BJ (cell line): Measurements from ENCODE around the gene MAP2K7. TPM values are rescaled to one million over a fixed set of nuclear protein-coding genes. Genes with fewer than 3 reads are reported as not detected.

Experiments used
- CTCF ChIA-PET: fragments of 350-600 bp; formaldehyde crosslinking; extraction: SDS; loops from one replicate; lab custom pipeline; 2021; ENCODE audit warnings: antibody characterized with exemption, inconsistent platforms; lab: Yijun Ruan, JAX
- POLR2A ChIA-PET: fragments of 300-600 bp; sonication (Branson Sonifier 250); formaldehyde crosslinking; extraction: SDS; loops from one replicate; lab custom pipeline; 2021; ENCODE audit warnings: antibody characterized with exemption; lab: Charles Lee
- DNase-seq: peaks from one replicate; pipeline ENCODE4 v3.0.0-alpha.2; 2011; ENCODE audit warnings: low read depth
- H3K27me3 ChIP-seq: 2 replicates; pipeline ENCODE4 v1.6.0; 2011; ENCODE audit warnings: low read length; ENCODE audit not compliant: control insufficient read depth, insufficient read depth
- H3K36me3 ChIP-seq: 2 replicates; pipeline ENCODE4 v1.5.1; 2011; ENCODE audit warnings: low read length; ENCODE audit not compliant: control insufficient read depth, insufficient read depth
- H3K4me3 ChIP-seq: 2 replicates; pipeline ENCODE4 v1.5.1; 2011; ENCODE audit warnings: low read depth, mild to moderate bottlenecking, control low read depth, low read length
- CTCF ChIP-seq: IDR thresholded peaks from 2 replicates; pipeline ENCODE4 v1.5.1; 2011; ENCODE audit warnings: low read depth, mild to moderate bottlenecking, control low read depth, inconsistent platforms, low read length, moderate library complexity; ENCODE audit not compliant: insufficient read depth
- polyA plus RNA-seq: library from polyadenylated mRNA; depleted of rRNA; stranded (reverse); fragments of >200 nt; gene quantifications from 2 replicates; pipeline ENCODE4 v1.2.3, GENCODE V29; 2011

The MAP2K7 gene
- polyA plus RNA-seq, 1 experiment = 8.0 TPM

GRCh38 chr19:7907122-7907521, 3.4 kb downstream of the MAP2K7 start:
- H3K4me3 ChIP-seq = no peak overlapping the region
- POLR2A ChIA-PET = no interaction called here
- no peak for DNase-seq
- peaks cover 15% of the 10 kb centered on the region for H3K36me3 ChIP-seq
- no peaks in the 10 kb centered on the region for H3K27me3 ChIP-seq
- no peak for TF ChIP-seq CTCF
- CTCF ChIA-PET = interaction anchor here (1.3 kb wide), 1 partner anchor 9 kb away, joined by 3 read pairs; no protein-coding TSS in a partner anchor

GRCh38 chr19:7907544-7907943, 3.9 kb downstream of the MAP2K7 start:
- ChIA-PET POLR2A (no interaction called here), CTCF (interaction anchor here (1.1 to 1.3 kb wide), 2 partner anchors 8 to 9 kb away, joined by 3 read pairs; no protein-coding TSS in a partner anchor)
- H3K27me3 ChIP-seq = no peaks in the 10 kb centered on the region
- no peak overlapping the region for H3K4me3 ChIP-seq
- H3K36me3 ChIP-seq = peaks cover 17% of the 10 kb centered on the region
- no peak for TF ChIP-seq CTCF
- no peak for DNase-seq

- Histone ChIP-seq H3K36me3 (peaks cover 19% of the 10 kb centered on the region), H3K27me3 (no peaks in the 10 kb centered on the region), H3K4me3 (no peak overlapping the region)
- no peak for DNase-seq
- no peak for TF ChIP-seq CTCF
- POLR2A ChIA-PET = no interaction called here
- CTCF ChIA-PET = interaction anchor here (1.1 to 2.2 kb wide), 3 partner anchors 8 to 10 kb away, joined by 3 to 9 read pairs (median 3); no protein-coding TSS in a partner anchor
These were observed 4.5 kb downstream of the MAP2K7 start for GRCh38 chr19:7908078-7908699.

GRCh38 chr19:7908742-7909461, 5.2 kb downstream of the MAP2K7 start:
- Histone ChIP-seq H3K36me3 (peaks cover 19% of the 10 kb centered on the region), H3K4me3 (no peak overlapping the region), H3K27me3 (no peaks in the 10 kb centered on the region)
- DNase-seq = no peak
- CTCF ChIA-PET = interaction anchor here (1.1 to 2.2 kb wide), 2 partner anchors 8 to 9 kb away, joined by 3 to 9 read pairs; no protein-coding TSS in a partner anchor
- POLR2A ChIA-PET = no interaction called here
- no peak for TF ChIP-seq CTCF

GRCh38 chr19:7909471-7910067, 5.9 kb downstream of the MAP2K7 start:
- no peak for TF ChIP-seq CTCF
- DNase-seq = no peak
- no peak overlapping the region for H3K4me3 ChIP-seq
- ChIA-PET POLR2A (no interaction called here), CTCF (interaction anchor here (2.2 kb wide), 1 partner anchor 9 kb away, joined by 9 read pairs; no protein-coding TSS in a partner anchor)
- H3K27me3 ChIP-seq = no peaks in the 10 kb centered on the region
- peaks cover 19% of the 10 kb centered on the region for H3K36me3 ChIP-seq
